ENCODE measurements around the gene RBFOX2. TPM values are rescaled to one million over a fixed set of nuclear protein-coding genes. Genes with fewer than 3 reads are reported as not detected.

Gene RBFOX2
- total RNA-seq, 2 experiments from 2014 or later, result 1.9 to 2.4 TPM

DNA sequence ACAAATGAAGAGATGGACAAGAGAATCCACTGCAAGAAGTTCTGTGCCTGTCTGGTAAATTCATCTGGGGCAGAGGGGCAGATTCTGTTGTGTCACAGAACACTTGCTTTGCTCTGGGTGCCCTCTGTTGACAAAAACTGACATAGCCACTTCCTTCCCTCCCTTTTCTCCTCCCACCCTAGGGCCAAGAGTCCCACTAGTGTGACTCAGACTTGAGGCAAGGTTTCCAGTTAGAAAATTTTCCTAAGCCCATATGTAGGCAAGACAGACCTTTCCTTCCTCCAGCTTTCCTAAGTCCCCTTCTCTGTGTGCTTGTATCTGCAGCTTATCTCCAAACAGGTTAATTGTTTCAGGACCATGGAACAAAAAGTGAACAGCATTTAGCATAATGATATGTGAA is 106.8 kb downstream of the RBFOX2 start:
- H3K4me3 Mint-ChIP-seq, result no peak overlapping the region
- no peaks in the 10 kb centered on the region for H3K27me3 ChIP-seq (ENCODE audit: control insufficient read depth in 1 of 2, insufficient read depth in 2 of 2, low read length in 2 of 2)
- no peaks in the 10 kb centered on the region for H3K9me3 ChIP-seq (ENCODE audit: control insufficient read depth in 1 of 2, insufficient read depth in 1 of 2, low read length in 2 of 2)
- H3K27me3 Mint-ChIP-seq, result no peaks in the 10 kb centered on the region
- ChIA-PET POLR2A (no interaction called here), CTCF (no interaction called here)
- no peak for ATAC-seq (ENCODE audit: poor library complexity)
- no peaks in the 10 kb centered on the region for H3K4me1 ChIP-seq (ENCODE audit: insufficient read depth, low read length)
- no peak overlapping the region for H3K27ac ChIP-seq (ENCODE audit: low read depth in 1 of 2, low read length in 2 of 2)
- H3K9me3 Mint-ChIP-seq, result no peaks in the 10 kb centered on the region
- H3K27ac Mint-ChIP-seq, result no peak overlapping the region
- H3K4me1 Mint-ChIP-seq (ENCODE audit: low read depth), result no peaks in the 10 kb centered on the region
- H3K4me3 ChIP-seq (ENCODE audit: low read length), result no peak overlapping the region
- TF ChIP-seq, protein P1, sequence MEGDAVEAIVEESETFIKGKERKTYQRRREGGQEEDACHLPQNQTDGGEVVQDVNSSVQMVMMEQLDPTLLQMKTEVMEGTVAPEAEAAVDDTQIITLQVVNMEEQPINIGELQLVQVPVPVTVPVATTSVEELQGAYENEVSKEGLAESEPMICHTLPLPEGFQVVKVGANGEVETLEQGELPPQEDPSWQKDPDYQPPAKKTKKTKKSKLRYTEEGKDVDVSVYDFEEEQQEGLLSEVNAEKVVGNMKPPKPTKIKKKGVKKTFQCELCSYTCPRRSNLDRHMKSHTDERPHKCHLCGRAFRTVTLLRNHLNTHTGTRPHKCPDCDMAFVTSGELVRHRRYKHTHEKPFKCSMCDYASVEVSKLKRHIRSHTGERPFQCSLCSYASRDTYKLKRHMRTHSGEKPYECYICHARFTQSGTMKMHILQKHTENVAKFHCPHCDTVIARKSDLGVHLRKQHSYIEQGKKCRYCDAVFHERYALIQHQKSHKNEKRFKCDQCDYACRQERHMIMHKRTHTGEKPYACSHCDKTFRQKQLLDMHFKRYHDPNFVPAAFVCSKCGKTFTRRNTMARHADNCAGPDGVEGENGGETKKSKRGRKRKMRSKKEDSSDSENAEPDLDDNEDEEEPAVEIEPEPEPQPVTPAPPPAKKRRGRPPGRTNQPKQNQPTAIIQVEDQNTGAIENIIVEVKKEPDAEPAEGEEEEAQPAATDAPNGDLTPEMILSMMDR (IDR thresholded peaks at IDR 0.05), result peak; percentile 53
- no peaks in the 10 kb centered on the region for H3K36me3 Mint-ChIP-seq (ENCODE audit: low read depth)
- intact Hi-C loops (cut with DNase I, micrococcal nuclease), result loop anchor here (1.0 to 5.0 kb wide), 3 partner anchors 201 to 489 kb away; no protein-coding TSS in a partner anchor
- peak in 7 of 14 experiments; percentile 3 to 63 (median 39) for DNase-seq
- H3K36me3 ChIP-seq (ENCODE audit: insufficient read depth, low read length), result no peaks in the 10 kb centered on the region

DNA sequence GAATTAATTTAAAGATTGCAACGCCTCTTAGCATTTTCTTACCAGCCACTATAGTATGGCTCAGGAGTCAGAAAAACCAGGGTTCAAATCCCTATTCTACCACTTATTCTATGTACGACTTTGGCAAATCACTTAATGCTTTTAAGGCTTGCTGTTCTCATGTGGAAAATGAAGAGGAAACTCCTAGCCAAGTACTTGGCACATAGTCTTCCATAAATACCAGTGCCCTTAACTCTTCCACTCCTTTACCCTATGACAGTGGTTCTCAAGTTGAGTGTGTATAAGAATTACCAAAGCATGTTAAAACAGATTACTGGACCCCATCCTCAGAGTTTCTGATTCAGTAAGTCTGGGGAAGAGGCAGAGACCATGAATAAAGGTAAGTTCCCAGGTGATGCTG is 107.6 kb downstream of the RBFOX2 start:
- Mint-ChIP-seq H3K27me3 (no peaks in the 10 kb centered on the region), H3K27ac (no peak overlapping the region)
- POLR2A ChIA-PET, result no interaction called here

DNA sequence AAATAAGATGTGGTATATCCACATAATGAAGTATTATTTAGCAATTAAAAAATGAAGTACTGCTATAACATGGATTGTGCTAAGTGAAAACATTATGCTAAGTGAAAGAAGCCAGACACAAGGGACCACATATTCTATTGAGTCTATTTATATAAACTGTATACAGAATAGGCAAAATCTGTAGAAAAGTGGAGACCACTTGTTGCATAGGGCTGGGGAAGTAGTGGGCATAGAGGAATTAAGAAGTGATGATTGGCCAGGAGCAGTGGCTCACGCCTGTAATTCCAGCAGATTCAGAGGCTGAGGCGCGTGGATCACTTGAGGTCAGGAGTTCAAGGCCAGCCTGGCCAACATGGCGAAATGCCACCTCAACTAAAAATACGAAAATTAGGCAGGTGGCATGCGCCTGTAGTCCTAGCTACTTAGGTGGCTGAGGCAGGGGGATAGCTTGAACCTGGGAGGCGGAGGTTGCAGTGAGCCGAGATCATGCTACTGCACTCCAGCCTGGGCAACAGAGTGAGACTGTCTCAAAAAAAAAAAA is 109.6 kb downstream of the RBFOX2 start:
- ChIA-PET CTCF (no interaction called here), POLR2A (no interaction called here)
- peaks cover 0 to 6% of the 10 kb centered on the region in 2 experiments for H3K27me3 ChIP-seq (ENCODE audit: control insufficient read depth in 1 of 2, insufficient read depth in 2 of 2, low read length in 2 of 2)
- intact Hi-C loops (cut with DNase I, micrococcal nuclease), result loop anchor here in 1 of 2 experiments (10.0 kb wide), 1 partner anchor 154 kb away; no protein-coding TSS in a partner anchor
- H3K9me3 Mint-ChIP-seq, result no peaks in the 10 kb centered on the region
- no peak for DNase-seq
- TF ChIP-seq, protein P1 (IDR thresholded peaks at IDR 0.05), result no peak
- no peaks in the 10 kb centered on the region for H3K36me3 Mint-ChIP-seq (ENCODE audit: low read depth)
- no peak overlapping the region for H3K27ac Mint-ChIP-seq
- no peak overlapping the region for H3K4me3 ChIP-seq (ENCODE audit: low read length)
- no peaks in the 10 kb centered on the region for H3K27me3 Mint-ChIP-seq
- peaks cover 18% of the 10 kb centered on the region for H3K4me1 Mint-ChIP-seq (ENCODE audit: low read depth)
- no peaks in the 10 kb centered on the region for H3K4me1 ChIP-seq (ENCODE audit: insufficient read depth, low read length)
- no peak for ATAC-seq (ENCODE audit: poor library complexity)
- H3K4me3 Mint-ChIP-seq, result no peak overlapping the region
- no peaks in the 10 kb centered on the region for H3K9me3 ChIP-seq (ENCODE audit: control insufficient read depth in 1 of 2, insufficient read depth in 1 of 2, low read length in 2 of 2)
- no peaks in the 10 kb centered on the region for H3K36me3 ChIP-seq (ENCODE audit: insufficient read depth, low read length)
- no peak overlapping the region for H3K27ac ChIP-seq (ENCODE audit: low read depth in 1 of 2, low read length in 2 of 2)

More for the DNA sequence above, 107.6 kb downstream of the RBFOX2 start:
- TF ChIP-seq, protein P1 (IDR thresholded peaks at IDR 0.05), result no peak
- H3K36me3 ChIP-seq (ENCODE audit: insufficient read depth, low read length), result no peaks in the 10 kb centered on the region
- H3K27ac ChIP-seq (ENCODE audit: low read depth in 1 of 2, low read length in 2 of 2), result no peak overlapping the region
- H3K4me1 ChIP-seq (ENCODE audit: insufficient read depth, low read length), result no peaks in the 10 kb centered on the region
- no peaks in the 10 kb centered on the region for H3K9me3 ChIP-seq (ENCODE audit: control insufficient read depth in 1 of 2, insufficient read depth in 1 of 2, low read length in 2 of 2)
- no peak overlapping the region for H3K4me3 ChIP-seq (ENCODE audit: low read length)
- CTCF ChIA-PET, result no interaction called here
- Mint-ChIP-seq H3K4me1 (ENCODE audit: low read depth) (no peaks in the 10 kb centered on the region), H3K36me3 (ENCODE audit: low read depth) (no peaks in the 10 kb centered on the region), H3K9me3 (no peaks in the 10 kb centered on the region), H3K4me3 (no peak overlapping the region)
- no peak for DNase-seq
- no peak for ATAC-seq (ENCODE audit: poor library complexity)
- H3K27me3 ChIP-seq (ENCODE audit: control insufficient read depth in 1 of 2, insufficient read depth in 2 of 2, low read length in 2 of 2), result no peaks in the 10 kb centered on the region
- intact Hi-C loops (cut with DNase I, micrococcal nuclease), result loop anchor here (1.0 to 5.0 kb wide), 3 partner anchors 201 to 489 kb away; no protein-coding TSS in a partner anchor
